HCT116 (cell line): Measurements from ENCODE around the gene MAS1. TPM values are rescaled to one million over a fixed set of nuclear protein-coding genes. Genes with fewer than 3 reads are reported as not detected.

ENCODE experiments used
- ATAC-seq: fragments of 200-7000 bp; cut with Tn5 transposase; 2 replicates; pipeline ENCODE4 v1.9.1; 2020; ENCODE audit warnings: mild to moderate bottlenecking, moderate library complexity
- BruUV-seq: library from RNA; stranded (reverse); fragments of 400-500 nt; replicated peaks from 2 replicates; lab custom pipeline; 2021; lab: Mats Ljungman, UMichigan
- CTCF ChIA-PET: fragments of 300-600 bp; sonication (Branson Sonifier 250); formaldehyde crosslinking; loops from one replicate; lab custom pipeline; 2021; ENCODE audit warnings: antibody characterized with exemption; lab: Charles Lee
- POLR2A ChIA-PET: fragments of 300-600, 350-600 bp; sonication (Branson Sonifier 250); formaldehyde crosslinking; loops from one replicate; lab custom pipeline; 2021; ENCODE audit warnings: antibody characterized with exemption; lab: Charles Lee
- RAD21 ChIA-PET, 2 experiments: fragments of 300-600 bp; sonication (Branson Sonifier 250); formaldehyde crosslinking; loops; one replicate each; lab custom pipeline; 2023; ENCODE audit warnings: low total read pairs in 2 of 2; ENCODE audit not compliant: uncharacterized antibody in 2 of 2, unreplicated experiment in 2 of 2, low non-redundant PET in 1 of 2; lab: Charles Lee
- DNase-seq: peaks from one replicate; pipeline ENCODE4 v3.0.0-alpha.2; 2010; ENCODE audit warnings: low read depth, low spot score
- H2AFZ ChIP-seq: fragments of 200-600 bp; shearing (Covaris generic), sonication (generic); 2 replicates; pipeline ENCODE4 v1.6.1; 2017; ENCODE audit warnings: low read depth, mixed run types, mixed read lengths, antibody characterized with exemption, low read length; ENCODE audit not compliant: poor library complexity, severe bottlenecking
- H3K27ac ChIP-seq: 2 replicates; pipeline ENCODE4 v1.5.1; 2012; ENCODE audit warnings: low read depth, low read length
- H3K27me3 ChIP-seq: fragments of 200-600 bp; sonication (generic); 2 replicates; pipeline ENCODE4 v1.6.1; 2016; ENCODE audit warnings: mixed run types, low read length, mixed read lengths; ENCODE audit not compliant: insufficient read depth
- H3K36me3 ChIP-seq, 2 experiments: fragments of 200-500 bp in 1 of 2; fragments of 200-600 bp in 1 of 2; sonication (Bioruptor generic) in 1 of 2; sonication (generic) in 1 of 2; 2 replicates each; pipeline versions ENCODE4 v1.5.1 to v1.6.1; 2014 to 2016; ENCODE audit warnings: low read length in 2 of 2, inconsistent platforms in 1 of 2, mixed read lengths in 1 of 2, mixed run types in 1 of 2; ENCODE audit not compliant: insufficient read depth in 2 of 2, control insufficient read depth in 1 of 2
- H3K4me1 ChIP-seq, 2 experiments: fragments of 200-600 bp in 1 of 2; sonication (generic) in 1 of 2; 2 replicates each; pipeline versions ENCODE4 v1.5.1 to v1.6.1; 2012 to 2017; ENCODE audit warnings: low read length in 2 of 2, inconsistent platforms in 1 of 2, mild to moderate bottlenecking in 1 of 2, mixed read lengths in 1 of 2, mixed run types in 1 of 2, moderate library complexity in 1 of 2; ENCODE audit not compliant: insufficient read depth in 2 of 2, control insufficient read depth in 1 of 2
- H3K4me2 ChIP-seq: fragments of 200-600 bp; sonication (generic); 2 replicates; pipeline ENCODE4 v1.6.1; 2017; ENCODE audit warnings: mixed run types, low read length, mixed read lengths
- H3K4me3 ChIP-seq, 2 experiments: fragments of 200-600 bp in 1 of 2; sonication (generic) in 1 of 2; replicated peaks in 1 of 2; 2 replicates each; pipeline ENCODE4 v1.5.1; 2011 to 2016; ENCODE audit warnings: low read length in 2 of 2, control low read depth in 1 of 2, low read depth in 1 of 2, mild to moderate bottlenecking in 1 of 2, mixed read lengths in 1 of 2, mixed run types in 1 of 2
- H3K79me2 ChIP-seq: fragments of 200-600 bp; sonication (generic); 2 replicates; pipeline ENCODE4 v1.6.1; 2017; ENCODE audit warnings: mild to moderate bottlenecking, mixed run types, low read length, moderate library complexity, mixed read lengths; ENCODE audit not compliant: insufficient read depth
- H3K9ac ChIP-seq: fragments of 200-600 bp; sonication (generic); 2 replicates; pipeline ENCODE4 v1.6.1; 2016; ENCODE audit warnings: low read length, mixed read lengths
- H3K9me2 ChIP-seq: fragments of 200-600 bp; sonication (generic), shearing (Covaris generic); 2 replicates; pipeline ENCODE4 v1.6.1; 2017; ENCODE audit warnings: mixed run types, mild to moderate bottlenecking, moderate library complexity; ENCODE audit not compliant: insufficient read depth
- H3K9me3 ChIP-seq, 2 experiments: fragments of 200-500 bp in 1 of 2; fragments of 200-600 bp in 1 of 2; sonication (Bioruptor generic) in 1 of 2; sonication (generic) in 1 of 2; 2 replicates each; pipeline ENCODE4 v1.6.1; 2014 to 2017; ENCODE audit warnings: low read length in 2 of 2, mixed read lengths in 2 of 2, inconsistent platforms in 1 of 2, low read depth in 1 of 2, mild to moderate bottlenecking in 1 of 2, mixed run types in 1 of 2, moderate library complexity in 1 of 2; ENCODE audit not compliant: control insufficient read depth in 1 of 2, insufficient read depth in 1 of 2
- H4K20me1 ChIP-seq: fragments of 200-600 bp; sonication (generic), shearing (Covaris generic); 2 replicates; pipeline ENCODE4 v1.6.1; 2017; ENCODE audit warnings: mixed run types, mild to moderate bottlenecking, moderate library complexity; ENCODE audit not compliant: insufficient read depth
- CBX3 ChIP-seq: IDR thresholded peaks from 2 replicates; pipeline ENCODE4 v1.6.1; 2012; ENCODE audit warnings: low read depth
- CEBPB ChIP-seq: IDR thresholded peaks from 2 replicates; pipeline ENCODE4 v1.6.1; 2012; ENCODE audit warnings: low read depth
- CTCF ChIP-seq, 3 experiments: fragments of 200-600 bp in 1 of 3; sonication (generic) in 1 of 3; IDR thresholded peaks in 2 of 3; conservative IDR thresholded peaks in 1 of 3; 2 replicates each; pipeline ENCODE4 v1.5.1; 2012 to 2017; ENCODE audit warnings: low read depth in 2 of 3, low read length in 2 of 3, antibody characterized with exemption in 1 of 3, borderline replicate concordance in 1 of 3, control low read depth in 1 of 3, mild to moderate bottlenecking in 1 of 3, mixed read lengths in 1 of 3, mixed run types in 1 of 3, moderate library complexity in 1 of 3; ENCODE audit not compliant: insufficient read depth in 1 of 3
- EGR1 ChIP-seq: IDR thresholded peaks from 2 replicates; pipeline ENCODE4 v1.6.1; 2012; ENCODE audit warnings: low read depth
- EZH2 ChIP-seq: fragments of 200-600 bp; sonication (generic); IDR thresholded peaks from 2 replicates; pipeline ENCODE4 v1.6.1; 2017; ENCODE audit warnings: antibody characterized with exemption, mixed run types
- EZH2phosphoT487 ChIP-seq: fragments of 200-600 bp; IDR thresholded peaks from 2 replicates; pipeline ENCODE4 v1.6.1; 2018; ENCODE audit warnings: antibody characterized with exemption, borderline replicate concordance
- FOSL1 ChIP-seq: IDR thresholded peaks from 2 replicates; pipeline ENCODE4 v1.6.1; 2012; ENCODE audit warnings: low read depth
- JUND ChIP-seq: IDR thresholded peaks from 2 replicates; pipeline ENCODE4 v1.6.1; 2012
- MAX ChIP-seq: IDR thresholded peaks from 2 replicates; pipeline ENCODE4 v1.6.1; 2012
- POLR2A ChIP-seq: IDR thresholded peaks from 2 replicates; pipeline ENCODE4 v1.7.0; 2011; ENCODE audit warnings: borderline replicate concordance; ENCODE audit not compliant: insufficient read depth, insufficient read length; ENCODE audit errors: extremely low read depth
- RAD21 ChIP-seq: IDR thresholded peaks from 2 replicates; pipeline ENCODE4 v1.6.1; 2012; ENCODE audit warnings: low read depth, mild to moderate bottlenecking
- SP1 ChIP-seq: IDR thresholded peaks from 2 replicates; pipeline ENCODE4 v1.6.1; 2012; ENCODE audit warnings: low read depth
- TCF7L2 ChIP-seq: IDR thresholded peaks from 2 replicates; pipeline ENCODE4 v1.7.0; 2011; ENCODE audit warnings: borderline replicate concordance, inconsistent platforms; ENCODE audit not compliant: insufficient read depth, insufficient read length; ENCODE audit errors: extremely low read depth
- ZFX ChIP-seq: fragments of 450-650 bp; IDR thresholded peaks from 2 replicates; pipeline ENCODE4 v1.6.1; 2017
- ZNF274 ChIP-seq: fragments of 200-500 bp; sonication (Bioruptor generic); IDR thresholded peaks from 2 replicates; pipeline ENCODE4 v1.6.1; 2014; ENCODE audit warnings: mild to moderate bottlenecking, low read depth, low read length, inconsistent platforms
- intact Hi-C: fragments of 100-400 bp; cut with micrococcal nuclease; formaldehyde crosslinking; loops from 2 replicates; pipeline ENCODE4 v1.10.0; 2022
- total RNA-seq: library from RNA; stranded (reverse); gene quantifications from one replicate; pipeline ENCODE4 v1.2.1, GENCODE V29; 2021; ENCODE audit not compliant: unreplicated experiment

The MAS1 gene
- total RNA-seq, 1 experiment from 2014 or later: not detected

- H3K27ac ChIP-seq: no peak overlapping the region
- ChIA-PET POLR2A (no interaction called here), RAD21 (no interaction called here), CTCF (no interaction called here)
- no peaks in the 10 kb centered on the region for H3K36me3 ChIP-seq
- BruUV-seq: no TSS peak
- DNase-seq (no peak), ATAC-seq (no peak)
- no peaks in the 10 kb centered on the region for H4K20me1 ChIP-seq
- no peak overlapping the region for H3K4me3 ChIP-seq
- H3K4me2 ChIP-seq: no peak overlapping the region
- H3K27me3 ChIP-seq: no peaks in the 10 kb centered on the region
- TF ChIP-seq JUND (no peak), SP1 (no peak), EZH2 (no peak), CBX3 (no peak), MAX (no peak), FOSL1 (no peak), ZFX (no peak), CTCF (IDR thresholded peaks at IDR 0.05 in 2 of 3, conservative IDR thresholded peaks at IDR 0.05 in 1 of 3; ENCODE audit: borderline replicate concordance in 1 of 3, insufficient read depth in 1 of 3, low read depth in 2 of 3, low read length in 2 of 3) (no peak), TCF7L2 (no peak), EZH2phosphoT487 (no peak), ZNF274 (no peak), EGR1 (no peak), RAD21 (no peak), CEBPB (no peak), POLR2A (no peak)
- no peaks in the 10 kb centered on the region for H3K9me2 ChIP-seq
- H3K9ac ChIP-seq: no peak overlapping the region
- no peak overlapping the region for H2AFZ ChIP-seq
- H3K79me2 ChIP-seq: no peaks in the 10 kb centered on the region
- intact Hi-C loops: no loop called here
- no peaks in the 10 kb centered on the region for H3K4me1 ChIP-seq
- no peaks in the 10 kb centered on the region for H3K9me3 ChIP-seq
Observed at GRCh38 chr6:159871241-159871640, 19.5 kb upstream of the MAS1 start.
